ENCODE results near the gene GAREM2. TPM values are rescaled to one million over a fixed set of nuclear protein-coding genes. Genes with fewer than 3 reads are reported as not detected.

GAREM2 gene
- total and polyA plus RNA-seq, 9 of the 15 experiments (the other 6 are each of a cell fraction or from before 2014, with no cell fraction given) = 1.7 to 12.4 (median 2.5) TPM

DNA sequence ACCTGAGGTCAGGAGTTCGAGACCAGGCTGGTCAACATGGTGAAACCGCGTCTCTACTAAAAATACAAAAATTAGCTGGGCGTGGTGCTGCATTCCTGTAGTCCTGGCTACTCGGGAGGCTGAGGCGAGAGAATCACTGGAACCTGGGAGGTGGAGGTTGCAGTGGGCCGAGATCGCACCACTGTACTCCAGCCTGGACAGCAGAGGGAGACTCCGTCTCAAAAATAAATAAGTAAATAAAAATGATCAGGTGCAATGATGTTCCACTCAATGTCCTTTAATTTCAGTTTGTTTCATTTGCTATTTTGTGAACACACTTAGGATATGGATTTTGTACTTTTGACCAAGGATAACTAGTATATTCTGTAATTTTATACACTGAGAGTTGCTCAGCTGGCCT is 62.2 kb downstream of the GAREM2 start (continued):
- TF ChIP-seq, protein P1, sequence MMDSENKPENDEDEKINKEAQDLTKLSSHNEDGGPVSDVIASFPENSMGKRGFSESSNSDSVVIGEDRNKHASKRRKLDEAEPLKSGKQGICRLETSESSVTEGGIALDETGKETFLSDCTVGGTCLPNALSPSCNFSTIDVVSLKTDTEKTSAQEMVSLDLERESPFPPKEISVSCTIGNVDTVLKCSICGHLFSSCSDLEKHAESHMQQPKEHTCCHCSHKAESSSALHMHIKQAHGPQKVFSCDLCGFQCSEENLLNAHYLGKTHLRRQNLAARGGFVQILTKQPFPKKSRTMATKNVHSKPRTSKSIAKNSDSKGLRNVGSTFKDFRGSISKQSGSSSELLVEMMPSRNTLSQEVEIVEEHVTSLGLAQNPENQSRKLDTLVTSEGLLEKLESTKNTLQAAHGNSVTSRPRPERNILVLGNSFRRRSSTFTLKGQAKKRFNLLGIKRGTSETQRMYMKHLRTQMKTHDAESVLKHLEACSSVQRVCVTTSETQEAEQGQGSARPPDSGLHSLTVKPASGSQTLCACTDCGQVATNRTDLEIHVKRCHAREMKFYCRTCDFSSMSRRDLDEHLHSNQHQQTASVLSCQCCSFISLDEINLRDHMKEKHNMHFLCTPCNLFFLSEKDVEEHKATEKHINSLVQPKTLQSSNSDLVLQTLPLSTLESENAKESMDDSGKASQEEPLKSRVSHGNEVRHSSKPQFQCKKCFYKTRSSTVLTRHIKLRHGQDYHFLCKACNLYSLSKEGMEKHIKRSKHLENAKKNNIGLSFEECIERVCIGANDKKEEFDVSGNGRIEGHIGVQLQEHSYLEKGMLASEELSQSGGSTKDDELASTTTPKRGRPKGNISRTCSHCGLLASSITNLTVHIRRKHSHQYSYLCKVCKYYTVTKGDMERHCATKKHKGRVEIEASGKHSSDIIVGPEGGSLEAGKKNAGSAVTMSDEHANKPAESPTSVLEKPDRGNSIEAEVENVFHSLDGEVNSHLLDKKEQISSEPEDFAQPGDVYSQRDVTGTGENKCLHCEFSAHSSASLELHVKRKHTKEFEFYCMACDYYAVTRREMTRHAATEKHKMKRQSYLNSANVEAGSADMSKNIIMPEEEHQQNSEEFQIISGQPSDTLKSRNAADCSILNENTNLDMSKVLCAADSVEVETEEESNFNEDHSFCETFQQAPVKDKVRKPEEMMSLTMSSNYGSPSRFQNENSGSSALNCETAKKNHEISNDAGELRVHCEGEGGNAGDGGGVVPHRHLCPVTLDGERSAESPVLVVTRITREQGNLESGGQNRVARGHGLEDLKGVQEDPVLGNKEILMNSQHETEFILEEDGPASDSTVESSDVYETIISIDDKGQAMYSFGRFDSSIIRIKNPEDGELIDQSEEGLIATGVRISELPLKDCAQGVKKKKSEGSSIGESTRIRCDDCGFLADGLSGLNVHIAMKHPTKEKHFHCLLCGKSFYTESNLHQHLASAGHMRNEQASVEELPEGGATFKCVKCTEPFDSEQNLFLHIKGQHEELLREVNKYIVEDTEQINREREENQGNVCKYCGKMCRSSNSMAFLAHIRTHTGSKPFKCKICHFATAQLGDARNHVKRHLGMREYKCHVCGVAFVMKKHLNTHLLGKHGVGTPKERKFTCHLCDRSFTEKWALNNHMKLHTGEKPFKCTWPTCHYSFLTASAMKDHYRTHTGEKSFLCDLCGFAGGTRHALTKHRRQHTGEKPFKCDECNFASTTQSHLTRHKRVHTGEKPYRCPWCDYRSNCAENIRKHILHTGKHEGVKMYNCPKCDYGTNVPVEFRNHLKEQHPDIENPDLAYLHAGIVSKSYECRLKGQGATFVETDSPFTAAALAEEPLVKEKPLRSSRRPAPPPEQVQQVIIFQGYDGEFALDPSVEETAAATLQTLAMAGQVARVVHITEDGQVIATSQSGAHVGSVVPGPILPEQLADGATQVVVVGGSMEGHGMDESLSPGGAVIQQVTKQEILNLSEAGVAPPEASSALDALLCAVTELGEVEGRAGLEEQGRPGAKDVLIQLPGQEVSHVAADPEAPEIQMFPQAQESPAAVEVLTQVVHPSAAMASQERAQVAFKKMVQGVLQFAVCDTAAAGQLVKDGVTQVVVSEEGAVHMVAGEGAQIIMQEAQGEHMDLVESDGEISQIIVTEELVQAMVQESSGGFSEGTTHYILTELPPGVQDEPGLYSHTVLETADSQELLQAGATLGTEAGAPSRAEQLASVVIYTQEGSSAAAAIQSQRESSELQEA (IDR thresholded peaks at IDR 0.05; ENCODE audit: low read depth) = no peak
- TF ChIP-seq RB1 (IDR thresholded peaks at IDR 0.05; ENCODE audit: low read depth) = no peak
- TF ChIP-seq REST (IDR thresholded peaks at IDR 0.05; ENCODE audit: borderline replicate concordance) = peak; percentile 50; the same call in 1 of the 2 replicates
- no peak for TF ChIP-seq REST (CRISPR knock-in tag; IDR thresholded peaks at IDR 0.05; ENCODE audit: low read depth)
